ENCODE measurements around the gene HDAC4. TPM values are rescaled to one million over a fixed set of nuclear protein-coding genes. Genes with fewer than 3 reads are reported as not detected.
A peak's percentile ranks its signal among the peaks of the same experiment; 100 is the strongest.

HDAC4 gene
- total and polyA plus RNA-seq, 2 of the 4 experiments (the other 2 are of a cell fraction), result 4.1 to 7.2 TPM

DNA sequence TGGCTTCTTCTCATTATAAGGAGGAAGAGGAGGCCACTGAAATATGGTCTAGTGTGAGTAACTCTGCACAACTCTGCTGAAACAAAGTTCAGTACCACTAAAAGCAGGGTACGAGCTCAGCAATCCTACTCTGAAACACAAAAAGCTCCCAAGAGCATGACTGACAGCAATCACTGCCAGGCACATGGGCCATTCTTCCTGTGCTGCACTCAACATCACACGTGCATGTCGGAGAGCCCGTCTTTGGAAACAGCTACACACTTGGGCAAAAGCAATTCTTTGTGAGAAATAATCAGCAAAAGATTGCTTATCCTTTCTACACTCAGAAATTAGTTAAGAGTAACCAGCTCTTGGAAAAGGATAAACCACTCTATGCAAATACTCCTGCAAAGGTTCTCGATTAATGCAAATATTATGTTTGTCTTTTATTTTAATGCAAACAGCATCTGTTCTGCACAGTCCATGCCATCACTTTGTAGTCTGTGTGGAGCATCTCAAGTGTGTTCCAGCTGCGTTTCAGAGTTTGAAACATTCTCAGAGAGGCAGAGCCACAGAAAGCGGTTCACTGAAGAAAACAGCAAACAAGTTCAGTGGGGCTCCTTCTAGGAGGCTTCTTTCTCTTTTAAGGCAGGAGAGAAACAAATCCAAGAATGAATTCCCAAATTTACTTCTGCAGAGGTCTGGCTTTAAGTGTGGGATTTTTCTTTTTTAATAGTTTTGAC, 145.0 kb downstream of the HDAC4 start:
- intact Hi-C loops (cut with micrococcal nuclease), result loop anchor here (2.0 kb wide), 1 partner anchor 73 kb away; no protein-coding TSS in a partner anchor
- BruUV-seq (replicated peaks), result no TSS peak
- POLR2A ChIA-PET (ENCODE audit: unreplicated experiment), result no interaction called here
- Histone ChIP-seq H3K79me1 (ENCODE audit: low read depth in 1 of 2, low read length in 2 of 2) (peaks cover 36 to 76% of the 10 kb centered on the region in 2 experiments), H3K18ac (ENCODE audit: low read depth, low read length) (no peak overlapping the region), H2BK5ac (ENCODE audit: low read depth, low read length, poor library complexity, severe bottlenecking) (no peak overlapping the region), H3K4ac (ENCODE audit: low read depth, low read length) (no peak overlapping the region), H3K36me3 (ENCODE audit: control insufficient read depth, insufficient read depth, low read length) (no peaks in the 10 kb centered on the region), H2BK15ac (ENCODE audit: low read depth, low read length) (no peak overlapping the region), H4K5ac (ENCODE audit: low read depth, low read length) (no peak overlapping the region), H3K56ac (ENCODE audit: extremely low read depth, insufficient read depth, low read length) (no peak overlapping the region), H3K27ac (ENCODE audit: insufficient read depth, low read length) (no peak overlapping the region), H3K4me1 (ENCODE audit: control insufficient read depth, insufficient read depth, low read length) (peaks cover 12% of the 10 kb centered on the region), H4K91ac (ENCODE audit: insufficient read depth, low read depth, low read length) (no peak overlapping the region), H3K9me1 (ENCODE audit: insufficient read depth, low read length) (peaks cover 15% of the 10 kb centered on the region), H2AK9ac (replicated peaks; ENCODE audit: low read depth, low read length, poor library complexity) (no peak overlapping the region), H3K27me3 (ENCODE audit: control insufficient read depth, insufficient read depth, low read length) (no peaks in the 10 kb centered on the region), H3K23ac (ENCODE audit: low read depth, low read length) (no peak overlapping the region), H2BK20ac (ENCODE audit: low read depth, low read length) (0 out of 2 replicates have a peak overlapping the region, but pooled peaks have one; percentile 50), H3K9ac (ENCODE audit: low read depth, low read length) (no peak overlapping the region), H4K20me1 (ENCODE audit: insufficient read depth, low read length) (no peaks in the 10 kb centered on the region), H2AK5ac (ENCODE audit: low read depth, low read length) (no peak overlapping the region; the same call in 1 of the 2 replicates), H2AFZ (replicated peaks; ENCODE audit: low read length, poor library complexity) (no peak overlapping the region), H4K8ac (ENCODE audit: low read depth in 2 of 2, low read length in 2 of 2) (no peak overlapping the region), H3K14ac (replicated peaks; ENCODE audit: low read depth, low read length) (no peak overlapping the region), H3K4me3 (ENCODE audit: insufficient read depth, low read depth, low read length) (no peak overlapping the region), H3K4me2 (ENCODE audit: low read depth, low read length) (no peak overlapping the region), H2BK120ac (ENCODE audit: low read depth, low read length) (no peak overlapping the region), H3K9me3 (ENCODE audit: control insufficient read depth, insufficient read depth, low read length) (no peaks in the 10 kb centered on the region; the same call in 1 of the 2 replicates)
- DNase-seq (no peak), ATAC-seq (ENCODE audit: low read depth) (no peak)
- TF ChIP-seq CHD1 (IDR thresholded peaks at IDR 0.05; ENCODE audit: low read depth, low read length) (no peak), FOS (IDR thresholded peaks at IDR 0.05; ENCODE audit: low read depth, low read length) (no peak), RCOR1 (IDR thresholded peaks at IDR 0.05; ENCODE audit: insufficient replicate concordance, low read length) (no peak), BHLHE40 (IDR thresholded peaks at IDR 0.05; ENCODE audit: low read depth, low read length) (no peak), POLR2A (IDR thresholded peaks at IDR 0.05; ENCODE audit: low read depth, low read length) (no peak), MXI1 (IDR thresholded peaks at IDR 0.05; ENCODE audit: borderline replicate concordance, low read depth, low read length) (no peak), MAZ (IDR thresholded peaks at IDR 0.05; ENCODE audit: borderline replicate concordance, low read depth, low read length) (no peak), SMC3 (IDR thresholded peaks at IDR 0.05; ENCODE audit: low read depth, low read length) (no peak), MAFK (IDR thresholded peaks at IDR 0.05; ENCODE audit: low read depth, low read length) (no peak), NFE2L2 (IDR thresholded peaks at IDR 0.05; ENCODE audit: low read depth, low read length) (no peak), USF2 (IDR thresholded peaks at IDR 0.05; ENCODE audit: low read depth, low read length) (no peak), RAD21 (IDR thresholded peaks at IDR 0.05; ENCODE audit: low read length) (no peak), CEBPB (IDR thresholded peaks at IDR 0.05; ENCODE audit: low read depth, low read length) (no peak), RFX5 (IDR thresholded peaks at IDR 0.05; ENCODE audit: low read depth, low read length) (no peak)
- TF ChIP-seq, protein P1, sequence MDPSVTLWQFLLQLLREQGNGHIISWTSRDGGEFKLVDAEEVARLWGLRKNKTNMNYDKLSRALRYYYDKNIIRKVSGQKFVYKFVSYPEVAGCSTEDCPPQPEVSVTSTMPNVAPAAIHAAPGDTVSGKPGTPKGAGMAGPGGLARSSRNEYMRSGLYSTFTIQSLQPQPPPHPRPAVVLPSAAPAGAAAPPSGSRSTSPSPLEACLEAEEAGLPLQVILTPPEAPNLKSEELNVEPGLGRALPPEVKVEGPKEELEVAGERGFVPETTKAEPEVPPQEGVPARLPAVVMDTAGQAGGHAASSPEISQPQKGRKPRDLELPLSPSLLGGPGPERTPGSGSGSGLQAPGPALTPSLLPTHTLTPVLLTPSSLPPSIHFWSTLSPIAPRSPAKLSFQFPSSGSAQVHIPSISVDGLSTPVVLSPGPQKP (IDR thresholded peaks at IDR 0.05; ENCODE audit: borderline replicate concordance, low read depth, low read length), result no peak
- TF ChIP-seq, protein P2, sequence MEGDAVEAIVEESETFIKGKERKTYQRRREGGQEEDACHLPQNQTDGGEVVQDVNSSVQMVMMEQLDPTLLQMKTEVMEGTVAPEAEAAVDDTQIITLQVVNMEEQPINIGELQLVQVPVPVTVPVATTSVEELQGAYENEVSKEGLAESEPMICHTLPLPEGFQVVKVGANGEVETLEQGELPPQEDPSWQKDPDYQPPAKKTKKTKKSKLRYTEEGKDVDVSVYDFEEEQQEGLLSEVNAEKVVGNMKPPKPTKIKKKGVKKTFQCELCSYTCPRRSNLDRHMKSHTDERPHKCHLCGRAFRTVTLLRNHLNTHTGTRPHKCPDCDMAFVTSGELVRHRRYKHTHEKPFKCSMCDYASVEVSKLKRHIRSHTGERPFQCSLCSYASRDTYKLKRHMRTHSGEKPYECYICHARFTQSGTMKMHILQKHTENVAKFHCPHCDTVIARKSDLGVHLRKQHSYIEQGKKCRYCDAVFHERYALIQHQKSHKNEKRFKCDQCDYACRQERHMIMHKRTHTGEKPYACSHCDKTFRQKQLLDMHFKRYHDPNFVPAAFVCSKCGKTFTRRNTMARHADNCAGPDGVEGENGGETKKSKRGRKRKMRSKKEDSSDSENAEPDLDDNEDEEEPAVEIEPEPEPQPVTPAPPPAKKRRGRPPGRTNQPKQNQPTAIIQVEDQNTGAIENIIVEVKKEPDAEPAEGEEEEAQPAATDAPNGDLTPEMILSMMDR (conservative IDR thresholded peaks at IDR 0.05; ENCODE audit: low read depth, low read length), result no peak
- 79% methylated on average over 3 of the region's 7 CpGs; no CpG with 5 or more reads in 1 of the 2 experiments for WGBS, 2 experiments (ENCODE audit: extremely low coverage in 2 of 2, insufficient read length in 1 of 2)
- dilution Hi-C loops (cut with HindIII; ENCODE audit: low sequenced_read_pairs, unreplicated experiment), result no loop called here
- CTCF ChIA-PET, result no interaction called here
- in situ Hi-C loops (cut with MboI; ENCODE audit: low sequenced_read_pairs), result no loop called here

All from IMR-90 (cell line).